HG02840 (cell line): ENCODE measurements around the gene TMEM9.
A peak's percentile ranks its signal among the peaks of the same experiment; 100 is the strongest.
"Not testable (repeated sequence)": the region's sequence is repeated elsewhere in the genome, so short reads cannot be mapped to it uniquely, and the experiment has no call there.

Source experiments
- ATAC-seq: cut with Tn5 transposase; IDR thresholded peaks from one replicate; pipeline ENCODE4 v1.9.1; 2021; ENCODE audit warnings: mild to moderate bottlenecking, moderate library complexity, moderate number of reproducible peaks; ENCODE audit not compliant: unreplicated experiment, low FRiP score

The TMEM9 gene

GRCh38 chr1:201175820-201176500 is 21.7 kb upstream of the TMEM9 start:
- ATAC-seq = no peak

GRCh38 chr1:201173736-201174135 is 19.5 kb upstream of the TMEM9 start:
- no peak for ATAC-seq

DNA sequence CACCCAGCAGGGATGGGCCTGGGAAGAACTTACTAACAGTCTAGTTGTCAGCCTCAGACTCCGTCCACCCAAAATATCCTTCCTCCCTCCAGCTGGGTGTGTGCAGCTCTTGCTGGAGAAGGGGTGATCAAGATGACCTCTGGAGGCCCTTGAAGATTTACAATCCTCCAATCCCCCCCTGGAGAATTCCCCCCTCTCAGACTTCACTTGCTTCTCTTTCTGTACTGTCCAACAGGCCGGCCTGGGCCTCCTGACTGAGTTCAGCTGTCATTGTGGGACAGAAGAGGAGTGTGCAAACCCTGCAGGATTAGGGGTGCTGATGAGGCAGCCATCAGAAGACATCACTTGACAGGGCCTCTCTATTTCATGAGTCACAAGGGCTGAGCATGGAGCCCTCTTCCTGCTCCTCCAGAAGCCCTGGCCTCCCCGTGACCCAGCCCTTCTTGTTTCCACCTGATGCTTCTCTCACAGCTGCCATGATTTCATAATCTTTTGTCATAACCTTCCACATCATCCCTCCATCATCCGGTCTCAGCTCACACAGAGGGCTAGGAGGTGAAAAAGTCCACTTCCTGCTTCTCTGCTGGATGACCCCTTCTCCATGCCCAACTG is 18.8 kb upstream of the TMEM9 start:
- ATAC-seq = no peak

- ATAC-seq = no peak
These were observed 18.1 kb upstream of the TMEM9 start for GRCh38 chr1:201172326-201172725.

GRCh38 chr1:201171063-201172036 is 17.1 kb upstream of the TMEM9 start:
- ATAC-seq = peak; percentile 39

DNA sequence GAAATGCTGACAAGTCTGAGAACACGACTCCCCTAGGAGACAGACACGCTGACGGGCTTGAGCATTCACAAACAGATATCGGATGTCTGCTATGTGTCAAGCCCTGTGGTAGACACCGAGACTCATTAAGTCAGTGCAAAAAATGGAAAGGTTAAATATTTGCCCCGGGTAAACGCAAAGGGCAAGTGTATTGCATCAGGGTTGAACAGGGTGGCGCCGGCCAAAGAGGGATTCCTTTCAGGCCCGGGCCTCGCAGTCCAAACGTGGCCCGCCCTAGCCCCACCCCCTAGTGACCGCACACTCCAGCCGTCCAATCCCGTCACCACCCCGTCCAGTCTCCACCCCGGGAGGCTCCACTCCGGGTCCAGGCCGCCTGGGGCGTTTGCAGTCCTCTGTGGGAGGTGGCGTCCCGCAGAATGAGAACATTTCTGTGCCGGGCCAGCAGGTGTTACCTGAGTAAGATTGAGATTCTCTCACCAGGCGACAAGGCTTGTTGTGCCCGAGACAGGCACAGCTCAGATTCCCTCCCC is 16.3 kb upstream of the TMEM9 start:
- peak; percentile 89 for ATAC-seq

GRCh38 chr1:201169971-201170532 is 15.8 kb upstream of the TMEM9 start:
- no peak for ATAC-seq

GRCh38 chr1:201169203-201169602 is 14.9 kb upstream of the TMEM9 start:
- ATAC-seq = no peak

GRCh38 chr1:201167041-201167991 is 13.0 kb upstream of the TMEM9 start:
- no peak for ATAC-seq

DNA sequence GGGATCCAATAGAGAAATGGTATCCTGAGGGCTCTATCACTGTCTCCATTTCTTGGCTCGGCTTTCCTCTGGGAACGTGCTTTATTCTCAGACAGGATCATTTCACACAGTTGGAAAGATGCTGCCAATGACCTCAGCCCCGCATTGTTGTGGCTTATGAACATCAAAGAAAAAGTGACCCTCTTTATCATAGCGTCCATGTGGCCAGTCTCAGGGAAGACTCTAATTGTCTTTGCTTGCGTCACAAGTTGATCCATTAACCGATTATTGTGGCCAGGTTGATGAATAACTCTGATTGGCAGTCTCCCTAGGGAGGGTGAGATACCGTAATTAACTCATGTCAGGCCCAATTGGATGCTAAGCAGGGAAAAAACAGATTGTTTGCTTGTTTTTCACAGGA is 10.4 kb upstream of the TMEM9 start:
- ATAC-seq = no peak

- no peak for ATAC-seq
These were observed 9.4 kb upstream of the TMEM9 start for GRCh38 chr1:201163707-201164106.

GRCh38 chr1:201163036-201163435 is 8.8 kb upstream of the TMEM9 start:
- ATAC-seq = not testable (repeated sequence)

DNA sequence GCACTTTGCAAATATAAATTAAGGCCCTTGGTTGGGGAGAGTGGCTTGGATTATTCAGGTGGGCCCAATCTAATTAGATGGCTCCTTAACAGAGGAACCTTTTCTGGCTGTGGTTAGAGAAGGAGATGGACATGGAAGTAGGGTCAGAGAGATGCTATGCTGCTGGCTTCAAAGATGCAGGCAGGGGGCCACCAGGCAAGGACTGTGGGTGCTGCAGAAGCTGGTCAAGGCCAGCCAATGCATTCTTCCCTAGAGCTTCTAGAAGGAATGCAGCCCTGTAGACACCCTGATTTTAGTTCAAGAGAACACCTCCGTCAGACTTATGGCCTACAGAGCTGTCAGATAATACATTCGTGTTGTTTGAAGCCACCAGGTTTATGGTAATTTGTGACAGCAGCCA is 3.7 kb upstream of the TMEM9 start:
- no peak for ATAC-seq

DNA sequence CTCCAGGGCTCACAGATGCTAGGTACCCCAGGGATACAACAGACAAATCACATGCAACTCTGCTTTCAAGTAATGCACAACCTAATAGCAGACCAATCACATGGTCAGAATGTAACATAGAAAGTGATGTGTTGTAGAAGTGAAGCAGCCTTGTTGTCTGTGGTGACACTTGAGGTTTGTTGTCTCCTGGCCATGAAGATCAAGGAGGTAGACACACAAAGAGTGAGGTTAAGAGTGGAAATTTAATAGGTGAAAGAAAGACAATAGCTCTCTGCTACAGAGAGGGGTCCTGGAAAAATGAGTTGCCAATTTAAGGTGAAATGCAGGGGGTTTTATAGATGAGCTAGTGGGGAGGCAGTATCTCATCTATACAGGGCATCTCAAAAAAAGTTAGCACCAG is 2.5 kb upstream of the TMEM9 start:
- no peak for ATAC-seq

- ATAC-seq = no peak
These were observed 2.1 kb upstream of the TMEM9 start for GRCh38 chr1:201156346-201156745.

GRCh38 chr1:201155354-201155753 is 1.1 kb upstream of the TMEM9 start:
- no peak for ATAC-seq

DNA sequence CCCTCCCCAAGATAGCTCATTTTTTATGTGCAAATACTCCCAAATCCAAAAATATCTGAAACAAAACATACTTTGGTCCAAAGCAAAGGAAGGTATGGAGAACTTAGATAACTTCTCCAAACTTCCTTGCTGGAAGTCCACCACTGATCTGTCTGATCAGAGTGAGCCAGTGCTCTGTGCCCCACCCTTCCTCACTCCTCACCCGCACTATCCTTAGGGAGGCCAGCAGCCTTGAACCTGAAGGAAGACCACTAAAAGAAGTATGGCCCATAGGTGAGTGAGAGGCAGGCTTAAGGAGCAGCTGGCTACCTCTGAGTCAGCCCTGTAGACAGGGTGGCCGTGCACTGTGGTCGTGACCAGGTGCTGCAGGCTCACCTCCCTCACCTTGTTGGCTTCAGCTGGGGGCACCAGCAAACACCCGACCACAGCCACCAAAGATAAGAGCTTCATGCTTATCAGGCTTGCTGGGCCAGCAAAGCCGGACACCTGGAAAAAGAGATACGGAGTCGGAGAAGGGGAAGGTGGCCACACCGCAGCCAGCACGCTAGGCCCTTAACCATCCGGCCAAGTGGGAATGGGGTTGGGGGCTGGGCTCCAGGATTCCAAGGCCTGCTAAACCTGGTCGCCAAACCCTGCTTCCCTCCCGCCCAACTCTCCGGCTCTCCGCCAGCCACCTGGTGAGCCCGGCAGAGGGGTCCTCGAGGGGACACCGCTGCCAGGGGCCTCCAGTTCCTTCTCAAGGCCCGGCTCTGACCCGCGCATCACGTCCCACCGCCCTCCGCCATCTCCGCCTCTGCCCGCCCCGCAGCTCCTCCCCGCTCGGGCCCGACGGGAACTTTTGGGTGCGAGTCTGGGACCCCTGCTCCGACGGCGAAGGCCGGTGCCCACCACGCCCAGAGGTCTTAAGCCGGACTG is 543 bp downstream of the TMEM9 start:
- ATAC-seq = peak; percentile 70

GRCh38 chr1:201149400-201149799 is 4.9 kb downstream of the TMEM9 start:
- no peak for ATAC-seq
